H9 (cell line): ENCODE measurements around the gene TLX2. TPM values are rescaled to one million over a fixed set of nuclear protein-coding genes. Genes with fewer than 3 reads are reported as not detected.

Experiments
- DNase-seq: peaks from one replicate; pipeline ENCODE4 v3.0.0-alpha.2; 2017
- H2AFZ ChIP-seq: one replicate; pipeline ENCODE4 v1.6.1; 2013; ENCODE audit warnings: mild to moderate bottlenecking, low read length, control low read depth, moderate library complexity
- H2AK5ac ChIP-seq: 2 replicates; pipeline ENCODE4 v1.6.1; 2013; ENCODE audit warnings: low read length, control low read depth, mixed read lengths; ENCODE audit not compliant: insufficient read length
- H2BK120ac ChIP-seq: one replicate; pipeline ENCODE4 v1.6.1; 2013; ENCODE audit warnings: low read depth, mild to moderate bottlenecking, low read length, control low read depth, inconsistent platforms; ENCODE audit not compliant: poor library complexity, severe bottlenecking
- H2BK12ac ChIP-seq: 2 replicates; pipeline ENCODE4 v1.6.1; 2013; ENCODE audit warnings: low read length, control low read depth, mixed read lengths, low read depth; ENCODE audit not compliant: insufficient read length
- H2BK15ac ChIP-seq: 2 replicates; pipeline ENCODE4 v1.6.1; 2013; ENCODE audit warnings: low read depth, low read length, control low read depth
- H2BK20ac ChIP-seq: one replicate; pipeline ENCODE4 v1.6.1; 2013; ENCODE audit warnings: low read depth, mild to moderate bottlenecking, low read length, control low read depth, inconsistent platforms; ENCODE audit not compliant: poor library complexity, severe bottlenecking
- H2BK5ac ChIP-seq: 2 replicates; pipeline ENCODE4 v1.6.1; 2013; ENCODE audit warnings: low read length, control low read depth, mixed read lengths; ENCODE audit not compliant: insufficient read length
- H3K14ac ChIP-seq: 2 replicates; pipeline ENCODE4 v1.6.1; 2013; ENCODE audit warnings: low read length, control low read depth; ENCODE audit not compliant: insufficient read depth
- H3K18ac ChIP-seq: 2 replicates; pipeline ENCODE4 v1.6.1; 2013; ENCODE audit warnings: low read depth, mild to moderate bottlenecking, mixed read lengths, low read length, control low read depth; ENCODE audit not compliant: insufficient read length
- H3K23ac ChIP-seq: 2 replicates; pipeline ENCODE4 v1.6.1; 2013; ENCODE audit warnings: low read length, control low read depth, mixed read lengths, low read depth; ENCODE audit not compliant: insufficient read length
- H3K23me2 ChIP-seq: 2 replicates; pipeline ENCODE4 v1.6.1; 2013; ENCODE audit warnings: low read depth, mild to moderate bottlenecking, mixed read lengths, low read length, control low read depth; ENCODE audit not compliant: insufficient read length, poor library complexity, severe bottlenecking
- H3K27ac ChIP-seq: 2 replicates; pipeline ENCODE4 v1.5.1; 2013; ENCODE audit warnings: low read length, control low read depth, mixed read lengths, low read depth; ENCODE audit not compliant: insufficient read length
- H3K27me3 ChIP-seq: 2 replicates; pipeline ENCODE4 v1.6.1; 2013; ENCODE audit warnings: low read length, control low read depth, inconsistent platforms; ENCODE audit not compliant: insufficient read depth
- H3K4ac ChIP-seq: 2 replicates; pipeline ENCODE4 v1.6.1; 2013; ENCODE audit warnings: low read depth, mild to moderate bottlenecking, control low read depth, inconsistent platforms, low read length, moderate library complexity
- H3K4me1 ChIP-seq: 2 replicates; pipeline ENCODE4 v1.6.1; 2013; ENCODE audit warnings: low read length, control low read depth, inconsistent platforms; ENCODE audit not compliant: insufficient read depth
- H3K4me2 ChIP-seq: 2 replicates; pipeline ENCODE4 v1.6.1; 2013; ENCODE audit warnings: low read length, control low read depth, mixed read lengths; ENCODE audit not compliant: insufficient read length, insufficient read depth
- H3K56ac ChIP-seq: 2 replicates; pipeline ENCODE4 v1.6.1; 2013; ENCODE audit warnings: low read depth, mild to moderate bottlenecking, mixed read lengths, low read length, control low read depth; ENCODE audit not compliant: insufficient read length
- H3K79me1 ChIP-seq: 2 replicates; pipeline ENCODE4 v1.6.1; 2013; ENCODE audit warnings: low read depth, mild to moderate bottlenecking, moderate library complexity, low read length, control low read depth, inconsistent platforms; ENCODE audit not compliant: insufficient read depth, poor library complexity, severe bottlenecking
- H3K79me2 ChIP-seq: 2 replicates; pipeline ENCODE4 v1.6.1; 2013; ENCODE audit warnings: low read length, control low read depth, inconsistent platforms; ENCODE audit not compliant: insufficient read depth
- H3K9ac ChIP-seq: 2 replicates; pipeline ENCODE4 v1.6.1; 2013; ENCODE audit warnings: low read length, control low read depth, mixed read lengths; ENCODE audit not compliant: insufficient read length; ENCODE audit errors: extremely low read depth
- H3K9me3 ChIP-seq: one replicate; pipeline ENCODE4 v1.6.1; 2013; ENCODE audit warnings: low read depth, low read length, inconsistent platforms; ENCODE audit not compliant: control insufficient read depth
- H3T11ph ChIP-seq: one replicate; pipeline ENCODE4 v1.6.1; 2013; ENCODE audit warnings: mild to moderate bottlenecking, low read length, control low read depth, inconsistent platforms
- H4K20me1 ChIP-seq: one replicate; pipeline ENCODE4 v1.6.1; 2013; ENCODE audit not compliant: control insufficient read depth, insufficient read length, insufficient read depth
- H4K5ac ChIP-seq: 2 replicates; pipeline ENCODE4 v1.6.1; 2013; ENCODE audit warnings: low read depth, mild to moderate bottlenecking, mixed read lengths, low read length, control low read depth; ENCODE audit not compliant: insufficient read length
- H4K8ac ChIP-seq: replicated peaks from 2 replicates; pipeline ENCODE4 v1.6.1; 2013; ENCODE audit warnings: low read length, control low read depth, mixed read lengths, low read depth; ENCODE audit not compliant: insufficient read length
- H4K91ac ChIP-seq: 2 replicates; pipeline ENCODE4 v1.6.1; 2013; ENCODE audit warnings: low read depth, mild to moderate bottlenecking, moderate library complexity, mixed read lengths, low read length, control low read depth; ENCODE audit not compliant: insufficient read length
- H3K27ac Mint-ChIP-seq, 3 experiments: 2 replicates in 2 of 3; 3 replicates in 1 of 3; pipeline ENCODE4 v1.8.0; 2020 to 2021; ENCODE audit warnings: mixed read lengths in 3 of 3, mild to moderate bottlenecking in 1 of 3, moderate library complexity in 1 of 3
- H3K27me3 Mint-ChIP-seq: 2 replicates; pipeline ENCODE4 v1.8.0; 2021; ENCODE audit warnings: low read depth, mild to moderate bottlenecking, moderate library complexity, mixed read lengths
- H3K36me3 Mint-ChIP-seq, 3 experiments: 2 replicates in 2 of 3; 3 replicates in 1 of 3; pipeline ENCODE4 v1.8.0; 2020 to 2021; ENCODE audit warnings: low read depth in 3 of 3, mixed read lengths in 3 of 3; ENCODE audit not compliant: insufficient read depth in 1 of 3
- H3K4me1 Mint-ChIP-seq, 2 experiments: 2 replicates each; pipeline ENCODE4 v1.8.0; 2020; ENCODE audit warnings: mixed read lengths in 2 of 2
- H3K4me3 Mint-ChIP-seq, 2 experiments: 2 replicates in 1 of 2; 3 replicates in 1 of 2; pipeline ENCODE4 v1.8.0; 2020 to 2021; ENCODE audit warnings: mild to moderate bottlenecking in 2 of 2, mixed read lengths in 2 of 2, moderate library complexity in 1 of 2
- H3K9me3 Mint-ChIP-seq, 2 experiments: 2 replicates in 1 of 2; 3 replicates in 1 of 2; pipeline ENCODE4 v1.8.0; 2020; ENCODE audit warnings: mild to moderate bottlenecking in 2 of 2, mixed read lengths in 2 of 2, moderate library complexity in 1 of 2
- WGBS: extraction: QIAGEN DNeasy Blood & Tissue Kit; methylation state at CpG from one replicate; pipeline ENCODE4 v1.1.7; 2013; ENCODE audit warnings: missing lambda C conversion rate, low lambda C conversion rate, mixed read lengths; ENCODE audit not compliant: insufficient read length; ENCODE audit errors: extremely low coverage; 5-methylcytosine and 5-hydroxymethylcytosine counted together
- total RNA-seq: library from RNA; stranded (reverse); gene quantifications from 2 replicates; pipeline ENCODE4 v1.2.1, GENCODE V29; 2021
- TF ChIP-seq, protein P1 (sequence below): fragments of 200-600 bp; sonication (generic); conservative IDR thresholded peaks from 3 replicates; pipeline ENCODE4 v1.8.0; 2021; ENCODE audit warnings: antibody characterized with exemption, mild to moderate bottlenecking

TLX2 gene
- total RNA-seq, 1 experiment from 2014 or later, result 0.20 TPM

DNA sequence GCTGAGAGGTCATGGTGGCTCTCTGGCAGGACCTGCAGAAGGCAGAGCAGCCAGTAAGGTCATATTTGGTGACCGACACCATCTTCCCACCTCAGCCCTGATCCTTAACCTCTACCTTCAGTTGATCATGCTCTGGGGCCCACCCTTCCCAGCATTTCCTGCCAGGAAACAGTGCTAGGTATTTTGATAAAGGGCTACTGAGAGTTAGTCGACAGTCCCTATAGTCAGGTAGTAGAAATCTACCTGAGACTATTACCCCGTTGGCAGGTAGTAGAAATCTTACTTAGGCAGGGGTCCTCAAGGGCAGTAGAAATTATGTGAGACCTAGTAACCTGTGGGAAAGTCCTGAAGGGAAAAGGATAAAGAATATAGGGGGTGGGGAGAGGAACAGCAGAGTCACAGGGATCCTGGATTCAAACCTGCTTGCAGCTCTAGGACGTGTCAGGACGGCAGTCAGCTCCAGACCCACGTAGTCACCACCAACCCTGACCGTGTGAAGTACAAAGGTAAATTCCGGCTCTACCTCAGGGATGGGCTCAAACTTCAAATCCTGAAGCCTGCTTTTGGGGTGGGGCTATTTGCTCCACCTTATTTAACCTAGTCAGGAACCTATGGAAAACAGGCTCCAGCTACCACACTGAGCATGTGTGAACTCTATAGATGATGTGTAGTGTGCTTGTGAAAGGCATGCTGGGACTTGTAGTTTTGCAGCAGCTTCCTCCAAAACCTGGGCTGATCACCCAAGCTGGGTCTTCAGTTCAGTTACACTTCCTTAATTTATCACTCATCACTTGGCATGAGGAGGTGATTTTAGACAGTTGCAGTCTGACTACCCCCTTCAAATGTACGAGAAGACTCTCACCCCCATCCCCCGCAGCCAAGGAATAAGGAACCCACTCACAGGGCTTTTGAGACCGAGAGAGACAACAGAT is 11.7 kb downstream of the TLX2 start, which contains the start of gene DQX1:
Gene DQX1 (minus strand): TSS at position 515 of the 932 bp plus-strand sequence. CDS start 502 bp downstream, at position 13.
- H3K4me2 ChIP-seq, result no peak within 1 kb of the TSS
- no peak within 1 kb of the TSS for H2BK12ac ChIP-seq
- no peak within 1 kb of the TSS for H2AK5ac ChIP-seq
- H3K4me1 ChIP-seq, result peaks cover 4% of the 10 kb centered on the region; the same call in 1 of the 2 replicates
- peak within 1 kb of the TSS; percentile 30 to 63; a peak in 4 of 5 replicates for H3K4me3 Mint-ChIP-seq
- no peaks in the 10 kb centered on the region for H3K9me3 ChIP-seq
- H3K79me1 ChIP-seq, result peaks cover 4% of the 10 kb centered on the region
- H3K9ac ChIP-seq, result no peak within 1 kb of the TSS
- no peak within 1 kb of the TSS for H3K4ac ChIP-seq
- TF ChIP-seq, protein P1, sequence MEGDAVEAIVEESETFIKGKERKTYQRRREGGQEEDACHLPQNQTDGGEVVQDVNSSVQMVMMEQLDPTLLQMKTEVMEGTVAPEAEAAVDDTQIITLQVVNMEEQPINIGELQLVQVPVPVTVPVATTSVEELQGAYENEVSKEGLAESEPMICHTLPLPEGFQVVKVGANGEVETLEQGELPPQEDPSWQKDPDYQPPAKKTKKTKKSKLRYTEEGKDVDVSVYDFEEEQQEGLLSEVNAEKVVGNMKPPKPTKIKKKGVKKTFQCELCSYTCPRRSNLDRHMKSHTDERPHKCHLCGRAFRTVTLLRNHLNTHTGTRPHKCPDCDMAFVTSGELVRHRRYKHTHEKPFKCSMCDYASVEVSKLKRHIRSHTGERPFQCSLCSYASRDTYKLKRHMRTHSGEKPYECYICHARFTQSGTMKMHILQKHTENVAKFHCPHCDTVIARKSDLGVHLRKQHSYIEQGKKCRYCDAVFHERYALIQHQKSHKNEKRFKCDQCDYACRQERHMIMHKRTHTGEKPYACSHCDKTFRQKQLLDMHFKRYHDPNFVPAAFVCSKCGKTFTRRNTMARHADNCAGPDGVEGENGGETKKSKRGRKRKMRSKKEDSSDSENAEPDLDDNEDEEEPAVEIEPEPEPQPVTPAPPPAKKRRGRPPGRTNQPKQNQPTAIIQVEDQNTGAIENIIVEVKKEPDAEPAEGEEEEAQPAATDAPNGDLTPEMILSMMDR, result no peak
- no peaks in the 10 kb centered on the region; a peak in 1 of 5 replicates for H3K9me3 Mint-ChIP-seq
- peaks cover 15% of the 10 kb centered on the region for H3K23me2 ChIP-seq
- no peak within 1 kb of the TSS for H2AFZ ChIP-seq
- H3K18ac ChIP-seq, result no peak within 1 kb of the TSS
- no peak within 1 kb of the TSS for H3K14ac ChIP-seq
- H3K4me1 Mint-ChIP-seq, result peaks cover 17 to 19% of the 10 kb centered on the region in 2 experiments
- no peak within 1 kb of the TSS for H4K91ac ChIP-seq
- no peaks in the 10 kb centered on the region for H4K20me1 ChIP-seq
- H4K8ac ChIP-seq, result no peak within 1 kb of the TSS
- no peak within 1 kb of the TSS for H3K56ac ChIP-seq
- no peak within 1 kb of the TSS for H2BK15ac ChIP-seq
- peaks cover 28% of the 10 kb centered on the region for H3K27me3 Mint-ChIP-seq
- no peak within 1 kb of the TSS for H3K23ac ChIP-seq
- H3K36me3 Mint-ChIP-seq, result peaks cover 23 to 35% (median 30%) of the 10 kb centered on the region in 3 experiments
- no peak within 1 kb of the TSS for H2BK120ac ChIP-seq
- H3T11ph ChIP-seq, result no peak within 1 kb of the TSS
- no peak within 1 kb of the TSS for H3K27ac ChIP-seq
- no peak within 1 kb of the TSS for H4K5ac ChIP-seq
- H2BK20ac ChIP-seq, result no peak within 1 kb of the TSS
- peak; percentile 78 for DNase-seq
- H3K27me3 ChIP-seq, result peaks cover 3% of the 10 kb centered on the region; the same call in 1 of the 2 replicates
- H3K79me2 ChIP-seq, result peaks cover 4% of the 10 kb centered on the region; the same call in 1 of the 2 replicates
- WGBS, result no CpG with 5 or more reads among the region's 11 CpGs
- H3K27ac Mint-ChIP-seq, result peak within 1 kb of the TSS in 1 of 3 experiments; percentile 55; a peak in 2 of 7 replicates
- H2BK5ac ChIP-seq, result no peak within 1 kb of the TSS
